ENCODE measurements around the gene UNC5C. TPM values are rescaled to one million over a fixed set of nuclear protein-coding genes. Genes with fewer than 3 reads are reported as not detected.

The UNC5C gene
- total RNA-seq, 4 donors from 2014 or later = 2.2 to 19.0 (median 2.5) TPM

DNA sequence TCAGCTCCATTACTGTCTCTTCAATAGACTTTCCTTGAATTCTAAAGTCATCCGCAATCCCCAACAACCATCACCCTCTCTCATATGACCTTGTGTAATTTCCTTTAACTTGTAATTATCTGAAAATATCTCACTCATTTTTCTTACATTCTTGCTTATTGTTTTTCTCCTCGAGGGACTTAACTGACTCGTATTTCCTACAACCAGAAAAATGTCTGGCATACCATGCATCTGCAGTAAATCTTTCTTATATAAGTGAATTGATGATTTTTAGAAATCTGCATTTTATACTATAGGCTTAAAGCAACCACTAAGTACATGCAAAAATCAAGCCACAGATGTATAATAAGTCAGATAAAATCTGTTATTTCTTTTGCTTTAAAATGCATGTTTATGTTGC is 276.7 kb downstream of the UNC5C start:
- H3K4me3 ChIP-seq = no peak overlapping the region
- TF ChIP-seq, protein P1, sequence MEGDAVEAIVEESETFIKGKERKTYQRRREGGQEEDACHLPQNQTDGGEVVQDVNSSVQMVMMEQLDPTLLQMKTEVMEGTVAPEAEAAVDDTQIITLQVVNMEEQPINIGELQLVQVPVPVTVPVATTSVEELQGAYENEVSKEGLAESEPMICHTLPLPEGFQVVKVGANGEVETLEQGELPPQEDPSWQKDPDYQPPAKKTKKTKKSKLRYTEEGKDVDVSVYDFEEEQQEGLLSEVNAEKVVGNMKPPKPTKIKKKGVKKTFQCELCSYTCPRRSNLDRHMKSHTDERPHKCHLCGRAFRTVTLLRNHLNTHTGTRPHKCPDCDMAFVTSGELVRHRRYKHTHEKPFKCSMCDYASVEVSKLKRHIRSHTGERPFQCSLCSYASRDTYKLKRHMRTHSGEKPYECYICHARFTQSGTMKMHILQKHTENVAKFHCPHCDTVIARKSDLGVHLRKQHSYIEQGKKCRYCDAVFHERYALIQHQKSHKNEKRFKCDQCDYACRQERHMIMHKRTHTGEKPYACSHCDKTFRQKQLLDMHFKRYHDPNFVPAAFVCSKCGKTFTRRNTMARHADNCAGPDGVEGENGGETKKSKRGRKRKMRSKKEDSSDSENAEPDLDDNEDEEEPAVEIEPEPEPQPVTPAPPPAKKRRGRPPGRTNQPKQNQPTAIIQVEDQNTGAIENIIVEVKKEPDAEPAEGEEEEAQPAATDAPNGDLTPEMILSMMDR (IDR thresholded peaks at IDR 0.05) = no peak
- TF ChIP-seq POLR2A (IDR thresholded peaks at IDR 0.05) = no peak
- no peak for DNase-seq
- H3K9me3 ChIP-seq = no peaks in the 10 kb centered on the region
- no peaks in the 10 kb centered on the region for H3K27me3 ChIP-seq
- no peak overlapping the region for H3K27ac ChIP-seq
- H3K4me1 ChIP-seq = no peaks in the 10 kb centered on the region
- no peaks in the 10 kb centered on the region for H3K36me3 ChIP-seq

DNA sequence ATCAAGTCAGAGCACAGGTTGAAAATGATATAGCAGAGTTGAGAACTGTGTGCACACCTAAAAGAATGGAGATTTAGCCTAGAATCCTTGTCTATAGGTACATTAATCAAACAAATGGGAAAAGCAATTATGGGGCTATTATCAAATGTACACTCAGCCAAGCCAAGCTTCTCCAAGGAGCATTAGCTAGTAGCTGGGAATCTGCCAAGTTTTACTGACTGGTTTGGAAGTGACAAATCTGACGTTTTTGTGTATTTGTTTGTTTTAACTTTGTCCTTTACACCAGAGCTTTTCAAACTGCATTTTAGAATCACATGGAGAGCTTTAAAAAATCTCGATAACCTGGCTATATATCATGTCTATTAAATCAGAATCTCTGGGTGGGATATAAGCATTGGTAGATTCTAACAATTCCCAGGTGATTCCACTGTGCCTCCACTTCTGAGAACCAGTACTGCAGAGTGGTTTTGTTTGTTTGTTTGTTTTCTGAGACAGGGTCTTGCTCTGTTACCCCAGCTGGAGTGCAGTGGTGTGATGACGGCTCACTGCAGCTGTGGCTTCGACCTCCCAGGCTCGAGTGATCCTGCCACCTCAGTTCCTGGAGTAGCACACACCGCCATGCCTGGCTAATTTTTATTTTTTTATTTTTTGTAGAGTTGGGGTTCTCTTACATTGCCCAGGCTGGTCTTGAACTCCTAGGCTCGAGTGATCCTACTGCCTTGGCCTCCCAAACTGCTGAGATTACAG is 279.8 kb downstream of the UNC5C start:
- Histone ChIP-seq H3K4me1 (no peaks in the 10 kb centered on the region), H3K27ac (no peak overlapping the region), H3K36me3 (no peaks in the 10 kb centered on the region), H3K27me3 (no peaks in the 10 kb centered on the region), H3K4me3 (no peak overlapping the region), H3K9me3 (no peaks in the 10 kb centered on the region)
- TF ChIP-seq, protein P1 (IDR thresholded peaks at IDR 0.05) = no peak
- no peak for TF ChIP-seq POLR2A (IDR thresholded peaks at IDR 0.05)
- no peak for DNase-seq

- Histone ChIP-seq H3K36me3 (no peaks in the 10 kb centered on the region), H3K4me1 (no peaks in the 10 kb centered on the region), H3K9me3 (no peaks in the 10 kb centered on the region), H3K27ac (no peak overlapping the region), H3K27me3 (no peaks in the 10 kb centered on the region), H3K4me3 (no peak overlapping the region)
- DNase-seq = no peak
- no peak for TF ChIP-seq POLR2A (IDR thresholded peaks at IDR 0.05)
- TF ChIP-seq, protein P1 (IDR thresholded peaks at IDR 0.05) = no peak
These were observed 281.7 kb downstream of the UNC5C start for GRCh38 chr4:95267081-95267480.

DNA sequence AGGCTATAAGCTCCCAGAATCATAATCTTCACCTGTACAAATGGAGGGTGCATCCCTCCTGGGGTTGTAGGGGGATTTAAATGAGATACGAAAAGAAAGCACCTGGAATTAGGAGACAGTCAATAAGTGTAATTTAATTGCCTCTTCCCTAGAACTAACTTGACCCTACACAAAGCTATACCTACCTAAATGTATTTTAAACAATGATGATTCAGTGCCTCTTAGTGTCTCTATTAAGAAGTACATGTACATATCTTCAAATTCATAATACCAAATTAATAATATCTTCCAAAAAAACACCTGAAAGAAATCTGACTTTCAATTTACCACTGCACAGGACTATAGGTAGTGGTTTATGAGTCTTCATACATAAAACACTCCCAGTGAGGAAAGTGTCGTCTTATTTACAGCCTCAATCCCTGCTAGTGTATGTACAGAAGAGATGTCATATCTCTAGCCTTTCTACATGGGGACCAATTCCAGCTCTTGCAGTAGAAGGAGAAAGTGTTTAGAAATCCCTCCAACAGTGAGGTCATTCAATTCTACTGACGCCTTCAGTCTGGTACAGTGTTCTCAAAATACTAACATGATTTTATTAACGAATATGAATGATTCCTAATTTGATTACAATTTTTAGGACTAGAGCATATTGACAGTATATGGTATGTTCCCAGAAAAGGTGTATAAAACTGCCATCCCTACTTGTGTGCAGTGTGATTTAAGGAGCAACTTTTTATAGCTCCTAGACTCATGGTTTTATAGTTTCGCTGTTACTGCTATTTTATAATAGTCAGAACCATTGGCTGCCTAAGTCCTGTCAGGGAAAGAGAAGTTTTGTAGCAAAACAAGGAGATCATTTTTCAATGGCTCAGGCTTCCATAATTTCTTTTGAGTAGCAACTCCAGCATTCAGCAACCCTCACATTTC is 282.7 kb downstream of the UNC5C start:
- DNase-seq = no peak

GRCh38 chr4:95264843-95265242 is 283.9 kb downstream of the UNC5C start:
- Histone ChIP-seq H3K9me3 (no peaks in the 10 kb centered on the region), H3K27ac (no peak overlapping the region), H3K36me3 (no peaks in the 10 kb centered on the region), H3K27me3 (no peaks in the 10 kb centered on the region), H3K4me3 (no peak overlapping the region), H3K4me1 (no peaks in the 10 kb centered on the region)
- TF ChIP-seq, protein P1 (IDR thresholded peaks at IDR 0.05) = no peak
- no peak for TF ChIP-seq POLR2A (IDR thresholded peaks at IDR 0.05)
- no peak for DNase-seq

More for the DNA sequence above, 282.7 kb downstream of the UNC5C start:
- no peaks in the 10 kb centered on the region for H3K27me3 ChIP-seq
- TF ChIP-seq POLR2A (IDR thresholded peaks at IDR 0.05) = no peak
- TF ChIP-seq, protein P1 (IDR thresholded peaks at IDR 0.05) = no peak
- H3K4me1 ChIP-seq = no peaks in the 10 kb centered on the region
- H3K4me3 ChIP-seq = no peak overlapping the region
- H3K9me3 ChIP-seq = no peaks in the 10 kb centered on the region
- H3K27ac ChIP-seq = no peak overlapping the region
- no peaks in the 10 kb centered on the region for H3K36me3 ChIP-seq
